ENCODE measurements around the gene SLC25A44. TPM values are rescaled to one million over a fixed set of nuclear protein-coding genes. Genes with fewer than 3 reads are reported as not detected.
A peak's percentile ranks its signal among the peaks of the same experiment; 100 is the strongest.
"Not testable (repeated sequence)": the region's sequence is repeated elsewhere in the genome, so short reads cannot be mapped to it uniquely, and the experiment has no call there.

SLC25A44 gene
- total RNA-seq, 2 donors from 2014 or later: 14.4 to 21.6 TPM

DNA sequence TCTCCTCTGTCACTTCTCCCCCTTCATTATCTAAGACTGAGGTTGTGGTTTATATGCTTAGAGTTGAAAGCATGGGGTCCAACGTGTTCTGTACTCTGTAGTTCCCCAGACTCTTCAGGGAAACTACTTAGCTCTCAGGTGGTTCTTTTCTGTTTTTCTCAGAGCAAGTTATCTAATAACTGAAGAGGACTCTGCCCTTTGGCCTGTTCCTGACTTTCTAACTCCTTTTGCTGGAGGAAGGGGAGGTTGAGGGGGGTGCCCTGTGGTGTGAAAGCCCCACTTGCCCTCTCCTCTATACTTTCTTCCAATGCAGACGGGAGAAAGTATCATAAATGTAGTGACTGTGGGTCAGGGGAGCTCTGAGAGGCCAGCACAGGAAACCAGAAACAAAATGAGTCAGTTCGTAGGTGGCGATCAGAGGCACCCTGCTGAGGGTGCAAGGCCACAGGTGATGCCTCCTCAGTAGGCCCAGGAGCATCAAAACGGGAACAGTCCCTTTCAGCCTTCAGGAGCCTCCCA, 5.0 kb downstream of the SLC25A44 start:
- H3K9me3 ChIP-seq (ENCODE audit: control insufficient read depth, low read length, poor library complexity, severe bottlenecking): no peaks in the 10 kb centered on the region
- peaks cover 44% of the 10 kb centered on the region for H3K4me1 Mint-ChIP-seq
- H3K27ac Mint-ChIP-seq: peak overlapping the region; percentile 94
- H3K4me3 Mint-ChIP-seq: peak overlapping the region; percentile 31
- ATAC-seq: no peak
- H3K36me3 Mint-ChIP-seq (ENCODE audit: low read depth): peaks cover 8% of the 10 kb centered on the region
- H3K27me3 Mint-ChIP-seq: no peaks in the 10 kb centered on the region
- no peak for DNase-seq

DNA sequence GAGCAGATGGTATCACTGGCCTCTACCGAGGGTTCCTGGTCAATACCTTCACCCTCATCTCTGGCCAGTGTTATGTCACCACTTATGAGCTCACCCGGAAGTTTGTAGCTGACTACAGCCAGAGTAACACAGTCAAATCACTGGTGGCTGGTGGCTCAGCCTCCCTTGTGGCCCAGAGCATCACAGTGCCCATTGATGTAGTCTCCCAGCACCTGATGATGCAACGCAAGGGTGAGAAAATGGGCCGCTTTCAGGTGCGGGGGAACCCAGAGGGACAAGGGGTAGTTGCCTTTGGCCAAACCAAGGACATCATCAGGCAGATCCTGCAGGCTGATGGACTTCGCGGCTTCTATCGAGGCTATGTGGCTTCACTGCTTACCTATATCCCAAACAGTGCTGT, 6.1 kb downstream of the SLC25A44 start:
- H3K4me3 Mint-ChIP-seq: peak overlapping the region; percentile 31
- no peaks in the 10 kb centered on the region for H3K27me3 Mint-ChIP-seq
- DNase-seq (no peak), ATAC-seq (no peak)
- H3K36me3 Mint-ChIP-seq (ENCODE audit: low read depth): peaks cover 7% of the 10 kb centered on the region
- H3K9me3 ChIP-seq (ENCODE audit: control insufficient read depth, low read length, poor library complexity, severe bottlenecking): no peaks in the 10 kb centered on the region
- H3K4me1 Mint-ChIP-seq: peaks cover 37% of the 10 kb centered on the region
- peak overlapping the region; percentile 14 for H3K27ac Mint-ChIP-seq

- no peak overlapping the region for H3K4me3 Mint-ChIP-seq
- H3K27ac Mint-ChIP-seq: no peak overlapping the region
- H3K9me3 ChIP-seq (ENCODE audit: control insufficient read depth, low read length, poor library complexity, severe bottlenecking): no peaks in the 10 kb centered on the region
- H3K27me3 Mint-ChIP-seq: no peaks in the 10 kb centered on the region
- H3K4me1 Mint-ChIP-seq: peaks cover 26% of the 10 kb centered on the region
- DNase-seq (no peak), ATAC-seq (no peak)
- peaks cover 7% of the 10 kb centered on the region for H3K36me3 Mint-ChIP-seq (ENCODE audit: low read depth)
Observed at GRCh38 chr1:156203331-156203730, 9.4 kb downstream of the SLC25A44 start.

- DNase-seq (no peak), ATAC-seq (no peak)
- Mint-ChIP-seq H3K27ac (no peak overlapping the region), H3K4me1 (peaks cover 13% of the 10 kb centered on the region), H3K27me3 (no peaks in the 10 kb centered on the region), H3K4me3 (no peak overlapping the region), H3K36me3 (ENCODE audit: low read depth) (peaks cover 8% of the 10 kb centered on the region)
- no peaks in the 10 kb centered on the region for H3K9me3 ChIP-seq (ENCODE audit: control insufficient read depth, low read length, poor library complexity, severe bottlenecking)
Observed at GRCh38 chr1:156204686-156205085, 10.8 kb downstream of the SLC25A44 start.

DNA sequence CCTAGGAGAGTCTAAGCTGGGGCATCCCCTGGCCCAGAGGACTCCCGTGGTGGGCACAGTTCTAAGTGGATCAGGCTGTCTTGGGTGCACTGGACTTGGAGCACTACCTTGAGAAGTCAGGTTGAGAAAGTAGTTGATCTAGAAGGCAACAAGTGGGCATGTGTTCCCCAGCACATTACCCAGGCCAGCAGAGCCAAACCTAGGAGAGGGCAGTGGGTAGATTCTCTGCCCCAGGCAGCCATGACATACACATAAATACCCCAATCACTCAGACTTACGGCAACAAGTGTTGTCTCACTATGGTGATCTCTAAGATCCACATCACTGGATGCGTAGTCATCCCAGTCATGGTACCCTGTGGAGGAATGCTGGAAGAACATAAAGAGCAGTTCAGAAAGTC, 17.3 kb downstream of the SLC25A44 start:
- ATAC-seq: no peak
- no peak for DNase-seq
- Mint-ChIP-seq H3K27me3 (no peaks in the 10 kb centered on the region), H3K4me1 (peaks cover 21% of the 10 kb centered on the region), H3K4me3 (no peak overlapping the region), H3K36me3 (ENCODE audit: low read depth) (peaks cover 7% of the 10 kb centered on the region), H3K27ac (peak overlapping the region; percentile 97)
- no peaks in the 10 kb centered on the region for H3K9me3 ChIP-seq (ENCODE audit: control insufficient read depth, low read length, poor library complexity, severe bottlenecking)

- peaks cover 7% of the 10 kb centered on the region for H3K36me3 Mint-ChIP-seq (ENCODE audit: low read depth)
- no peaks in the 10 kb centered on the region for H3K9me3 ChIP-seq (ENCODE audit: control insufficient read depth, low read length, poor library complexity, severe bottlenecking)
- H3K4me3 Mint-ChIP-seq: peak overlapping the region; percentile 94
- DNase-seq: no peak
- H3K4me1 Mint-ChIP-seq: peaks cover 21% of the 10 kb centered on the region
- no peak for ATAC-seq
- no peaks in the 10 kb centered on the region for H3K27me3 Mint-ChIP-seq
- H3K27ac Mint-ChIP-seq: peak overlapping the region; percentile 97
Observed at GRCh38 chr1:156212130-156212529, 18.2 kb downstream of the SLC25A44 start.

DNA sequence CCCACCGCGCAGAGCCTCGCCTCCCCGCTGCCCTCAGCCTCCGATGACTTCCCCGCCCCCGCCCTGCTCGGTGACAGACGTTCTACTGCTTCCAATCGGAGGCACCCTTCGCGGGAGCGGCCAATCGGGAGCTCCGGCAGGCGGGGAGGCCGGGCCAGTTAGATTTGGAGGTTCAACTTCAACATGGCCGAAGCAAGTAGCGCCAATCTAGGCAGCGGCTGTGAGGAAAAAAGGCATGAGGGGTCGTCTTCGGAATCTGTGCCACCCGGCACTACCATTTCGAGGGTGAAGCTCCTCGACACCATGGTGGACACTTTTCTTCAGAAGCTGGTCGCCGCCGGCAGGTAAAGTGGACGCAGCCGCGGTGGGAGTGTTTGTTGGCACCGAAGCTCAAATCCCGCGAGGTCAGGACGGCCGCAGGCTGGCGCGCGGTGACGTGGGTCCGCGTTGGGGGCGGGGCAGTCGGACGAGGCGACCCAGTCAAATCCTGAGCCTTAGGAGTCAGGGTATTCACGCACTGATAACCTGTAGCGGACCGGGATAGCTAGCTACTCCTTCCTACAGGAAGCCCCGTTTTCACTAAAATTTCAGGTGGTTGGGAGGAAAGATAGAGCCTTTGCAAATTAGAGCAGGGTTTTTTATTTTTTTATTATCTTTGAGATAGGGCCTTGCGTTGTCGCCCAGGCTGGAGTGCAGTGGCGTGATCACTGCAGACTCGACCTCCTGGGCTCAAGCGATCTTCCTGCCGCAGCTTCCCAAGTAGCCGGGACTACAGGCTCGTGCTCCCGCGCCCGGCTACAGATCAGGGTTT, 19.1 kb downstream of the SLC25A44 start, which contains the start of gene PMF1:
PMF1 (plus strand) TSS at position 175 of the 811 bp plus-strand sequence; CDS start at position 184, 9 bp downstream.
- DNase-seq (peak; percentile 91), ATAC-seq (peak; percentile 96)
- no peaks in the 10 kb centered on the region for H3K27me3 Mint-ChIP-seq
- peak within 1 kb of the TSS; percentile 94 for H3K4me3 Mint-ChIP-seq
- no peaks in the 10 kb centered on the region for H3K9me3 ChIP-seq (ENCODE audit: control insufficient read depth, low read length, poor library complexity, severe bottlenecking)
- H3K4me1 Mint-ChIP-seq: peaks cover 27% of the 10 kb centered on the region
- peak within 1 kb of the TSS; percentile 97 for H3K27ac Mint-ChIP-seq
- H3K36me3 Mint-ChIP-seq (ENCODE audit: low read depth): peaks cover 7% of the 10 kb centered on the region

GRCh38 chr1:156213644-156213966, 19.7 kb downstream of the SLC25A44 start:
- ATAC-seq (no peak), DNase-seq (no peak)
- Mint-ChIP-seq H3K36me3 (ENCODE audit: low read depth) (peaks cover 7% of the 10 kb centered on the region), H3K4me3 (peak overlapping the region; percentile 94), H3K4me1 (peaks cover 30% of the 10 kb centered on the region), H3K27ac (peak overlapping the region; percentile 97), H3K27me3 (no peaks in the 10 kb centered on the region)
- no peaks in the 10 kb centered on the region for H3K9me3 ChIP-seq (ENCODE audit: control insufficient read depth, low read length, poor library complexity, severe bottlenecking)

- Mint-ChIP-seq H3K4me1 (peaks cover 31% of the 10 kb centered on the region), H3K4me3 (peak overlapping the region; percentile 94)
- ATAC-seq: no peak
Observed at GRCh38 chr1:156214024-156214748, 20.3 kb downstream of the SLC25A44 start.

DNA sequence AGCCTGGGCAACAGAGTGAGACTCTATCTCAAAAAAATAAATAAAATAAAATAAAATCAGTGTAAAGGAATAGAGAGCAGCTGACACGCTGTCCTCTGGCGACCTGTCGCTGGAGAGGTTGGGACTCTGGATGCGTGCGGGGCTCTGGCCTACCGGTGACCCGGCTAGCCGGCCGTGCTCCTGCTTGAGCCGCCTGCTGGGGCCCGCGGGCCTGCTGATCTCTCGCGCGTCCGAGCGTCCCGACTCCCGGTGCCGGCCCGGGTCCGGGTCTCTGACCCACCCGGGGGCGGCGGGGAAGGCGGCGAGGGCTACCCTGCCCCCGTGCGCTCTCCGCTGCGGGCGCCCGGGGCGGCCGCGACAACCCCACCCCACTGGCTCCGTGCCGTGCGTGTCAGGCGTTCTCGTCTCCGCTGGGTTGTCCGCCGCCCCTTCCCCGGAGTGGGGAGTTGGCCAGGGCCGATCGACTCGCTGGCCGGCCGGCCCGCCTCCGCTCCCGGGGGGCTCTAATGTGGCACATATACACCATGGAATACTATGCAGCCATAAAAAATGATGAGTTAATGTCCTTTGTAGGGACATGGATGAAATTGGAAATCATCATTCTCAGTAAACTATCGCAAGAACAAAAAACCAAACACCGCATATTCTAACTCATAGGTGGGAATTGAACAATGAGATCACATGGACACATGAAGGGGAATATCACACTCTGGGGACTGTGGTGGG, 22.6 kb downstream of the SLC25A44 start:
- not testable (repeated sequence) for ATAC-seq; H3K27me3 Mint-ChIP-seq; H3K36me3 Mint-ChIP-seq (ENCODE audit: low read depth); H3K27ac Mint-ChIP-seq; DNase-seq; H3K9me3 ChIP-seq (ENCODE audit: control insufficient read depth, low read length, poor library complexity, severe bottlenecking); H3K4me3 Mint-ChIP-seq
- H3K4me1 Mint-ChIP-seq: peaks cover 40% of the 10 kb centered on the region

More at GRCh38 chr1:156214024-156214748, 20.3 kb downstream of the SLC25A44 start:
- Mint-ChIP-seq H3K36me3 (ENCODE audit: low read depth) (peaks cover 3% of the 10 kb centered on the region), H3K27ac (peak overlapping the region; percentile 97), H3K27me3 (no peaks in the 10 kb centered on the region)
- H3K9me3 ChIP-seq (ENCODE audit: control insufficient read depth, low read length, poor library complexity, severe bottlenecking): no peaks in the 10 kb centered on the region
- no peak for DNase-seq

GRCh38 chr1:156217871-156218270, 24.0 kb downstream of the SLC25A44 start:
- Mint-ChIP-seq H3K27ac (peak overlapping the region; percentile 71), H3K27me3 (no peaks in the 10 kb centered on the region), H3K4me1 (peaks cover 44% of the 10 kb centered on the region), H3K4me3 (peak overlapping the region; percentile 81), H3K36me3 (ENCODE audit: low read depth) (peaks cover 11% of the 10 kb centered on the region)
- ATAC-seq: peak; percentile 17
- DNase-seq: no peak
- no peaks in the 10 kb centered on the region for H3K9me3 ChIP-seq (ENCODE audit: control insufficient read depth, low read length, poor library complexity, severe bottlenecking)

DNA sequence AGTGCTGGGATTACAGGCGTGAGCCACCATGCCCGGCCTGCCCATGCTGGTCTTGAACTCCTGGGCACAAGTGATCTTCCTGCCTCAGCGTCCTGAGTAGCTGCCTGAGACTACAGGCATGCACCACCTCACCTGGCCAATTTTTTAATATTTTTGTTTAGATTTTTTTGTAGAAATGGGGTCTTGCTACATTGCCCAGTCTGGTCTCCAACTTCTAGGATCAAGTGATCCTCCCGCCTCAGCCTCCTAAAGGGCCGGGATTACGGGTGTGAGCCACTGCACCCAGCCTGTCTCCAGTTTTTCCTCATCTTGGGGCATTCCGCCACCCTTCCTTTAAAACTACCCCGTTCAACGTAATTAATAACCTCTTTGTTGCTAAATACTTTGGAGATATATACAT, 26.3 kb downstream of the SLC25A44 start:
- no peak overlapping the region for H3K4me3 Mint-ChIP-seq
- peak overlapping the region; percentile 77 for H3K27ac Mint-ChIP-seq
- H3K4me1 Mint-ChIP-seq: peaks cover 38% of the 10 kb centered on the region

More for the DNA sequence above, 26.3 kb downstream of the SLC25A44 start:
- DNase-seq (no peak), ATAC-seq (no peak)
- Mint-ChIP-seq H3K27me3 (no peaks in the 10 kb centered on the region), H3K36me3 (ENCODE audit: low read depth) (peaks cover 17% of the 10 kb centered on the region)
- no peaks in the 10 kb centered on the region for H3K9me3 ChIP-seq (ENCODE audit: control insufficient read depth, low read length, poor library complexity, severe bottlenecking)
